Loucy (cell line): ENCODE results near the gene GIPC3.

ENCODE experiments used
- H2AFZ ChIP-seq: fragments of 200-600 bp; sonication (generic); 2 replicates; pipeline ENCODE4 v1.6.0; 2016; ENCODE audit warnings: antibody characterized with exemption, mild to moderate bottlenecking, low read length, moderate library complexity
- H3F3A ChIP-seq: fragments of 200-600 bp; 2 replicates; pipeline ENCODE4 v1.6.0; 2016; ENCODE audit warnings: antibody characterized with exemption, low read depth, mild to moderate bottlenecking
- H3K27me3 ChIP-seq: fragments of 200-600 bp; sonication (generic); 2 replicates; pipeline ENCODE4 v1.6.1; 2014; ENCODE audit warnings: low read length, mild to moderate bottlenecking; ENCODE audit not compliant: insufficient read depth, poor library complexity, severe bottlenecking
- H3K36me3 ChIP-seq: fragments of 200-600 bp; sonication (generic); 2 replicates; pipeline ENCODE4 v1.6.1; 2016; ENCODE audit warnings: low read length; ENCODE audit not compliant: insufficient read depth
- H3K4me1 ChIP-seq: fragments of 200-600 bp; sonication (generic); 2 replicates; pipeline ENCODE4 v1.5.1; 2014; ENCODE audit warnings: low read length, mild to moderate bottlenecking; ENCODE audit not compliant: insufficient read depth, poor library complexity, severe bottlenecking
- H3K4me2 ChIP-seq: fragments of 200-600 bp; sonication (generic); 2 replicates; pipeline ENCODE4 v1.6.0; 2014; ENCODE audit warnings: antibody characterized with exemption, low read length, low read depth, mild to moderate bottlenecking; ENCODE audit not compliant: poor library complexity, severe bottlenecking
- H3K4me3 ChIP-seq: fragments of 200-600 bp; sonication (generic); 2 replicates; pipeline ENCODE4 v1.5.1; 2014; ENCODE audit warnings: low read length, mild to moderate bottlenecking, mixed read lengths; ENCODE audit not compliant: poor library complexity, severe bottlenecking
- H3K79me2 ChIP-seq: fragments of 200-600 bp; sonication (generic); 2 replicates; pipeline ENCODE4 v1.6.1; 2014; ENCODE audit warnings: low read length; ENCODE audit not compliant: insufficient read depth
- H3K9ac ChIP-seq: fragments of 200-600 bp; sonication (generic); 2 replicates; pipeline ENCODE4 v1.6.0; 2014; ENCODE audit warnings: mild to moderate bottlenecking, low read depth, low read length, moderate library complexity; ENCODE audit not compliant: poor library complexity, severe bottlenecking
- H3K9me2 ChIP-seq: fragments of 200-600 bp; sonication (generic); replicated peaks from 2 replicates; pipeline ENCODE4 v1.6.1; 2016; ENCODE audit warnings: low read depth, low read length, mixed read lengths
- H3K9me3 ChIP-seq: fragments of 200-600 bp; sonication (generic); 2 replicates; pipeline ENCODE4 v1.6.1; 2014; ENCODE audit warnings: mild to moderate bottlenecking, antibody characterized with exemption, low read length, low read depth; ENCODE audit not compliant: insufficient read depth
- H4K20me1 ChIP-seq: fragments of 200-600 bp; sonication (generic); 2 replicates; pipeline ENCODE4 v1.6.0; 2014; ENCODE audit warnings: antibody characterized with exemption, low read length, mild to moderate bottlenecking; ENCODE audit not compliant: insufficient read depth, poor library complexity, severe bottlenecking
- CTCF ChIP-seq: fragments of 200-600 bp; sonication (generic); conservative IDR thresholded peaks from 2 replicates; pipeline ENCODE4 v1.5.1; 2014; ENCODE audit warnings: mild to moderate bottlenecking, antibody characterized with exemption, low read length
- EZH2phosphoT487 ChIP-seq: fragments of 200-600 bp; IDR thresholded peaks from 2 replicates; pipeline ENCODE4 v1.6.1; 2018; ENCODE audit warnings: antibody characterized with exemption, mild to moderate bottlenecking, moderate library complexity, borderline replicate concordance

The GIPC3 gene

GRCh38 chr19:3613818-3614661 lies 28.8 kb downstream of the GIPC3 start:
- no peaks in the 10 kb centered on the region for H3K9me3 ChIP-seq
- H3K79me2 ChIP-seq, result no peaks in the 10 kb centered on the region
- H3K4me3 ChIP-seq, result no peak overlapping the region
- TF ChIP-seq EZH2phosphoT487 (no peak), CTCF (no peak)
- H2AFZ ChIP-seq, result no peak overlapping the region
- H3K4me1 ChIP-seq, result no peaks in the 10 kb centered on the region
- H3K4me2 ChIP-seq, result no peak overlapping the region
- H3K27me3 ChIP-seq, result no peaks in the 10 kb centered on the region
- no peaks in the 10 kb centered on the region for H3F3A ChIP-seq
- peaks cover 7% of the 10 kb centered on the region; the same call in 1 of the 2 replicates for H3K36me3 ChIP-seq
- no peaks in the 10 kb centered on the region for H4K20me1 ChIP-seq
- no peak overlapping the region for H3K9ac ChIP-seq
- no peaks in the 10 kb centered on the region for H3K9me2 ChIP-seq

GRCh38 chr19:3614858-3615505 lies 29.7 kb downstream of the GIPC3 start:
- H2AFZ ChIP-seq, result no peak overlapping the region
- no peak overlapping the region for H3K9ac ChIP-seq
- no peaks in the 10 kb centered on the region for H3K27me3 ChIP-seq
- TF ChIP-seq CTCF, result no peak
- no peak for TF ChIP-seq EZH2phosphoT487
- no peaks in the 10 kb centered on the region for H3K4me1 ChIP-seq
- H3K4me3 ChIP-seq, result no peak overlapping the region
- H3K36me3 ChIP-seq, result peaks cover 7% of the 10 kb centered on the region; the same call in 1 of the 2 replicates
- H3K79me2 ChIP-seq, result no peaks in the 10 kb centered on the region
- H3K9me2 ChIP-seq, result no peaks in the 10 kb centered on the region
- no peaks in the 10 kb centered on the region for H3K9me3 ChIP-seq
- H4K20me1 ChIP-seq, result no peaks in the 10 kb centered on the region
- no peaks in the 10 kb centered on the region for H3F3A ChIP-seq
- H3K4me2 ChIP-seq, result no peak overlapping the region

- H3K4me1 ChIP-seq, result no peaks in the 10 kb centered on the region
Measured at GRCh38 chr19:3615524-3616135, 30.4 kb downstream of the GIPC3 start.

More at GRCh38 chr19:3615524-3616135, 30.4 kb downstream of the GIPC3 start:
- Histone ChIP-seq H3K36me3 (peaks cover 7% of the 10 kb centered on the region; the same call in 1 of the 2 replicates), H3K79me2 (no peaks in the 10 kb centered on the region), H3K9me2 (no peaks in the 10 kb centered on the region), H2AFZ (no peak overlapping the region), H3F3A (no peaks in the 10 kb centered on the region), H3K27me3 (no peaks in the 10 kb centered on the region), H3K9me3 (no peaks in the 10 kb centered on the region), H4K20me1 (no peaks in the 10 kb centered on the region), H3K9ac (no peak overlapping the region), H3K4me2 (no peak overlapping the region), H3K4me3 (no peak overlapping the region)
- TF ChIP-seq CTCF (no peak), EZH2phosphoT487 (no peak)
